Mesothelial cell of epicardium (in vitro differentiated cells): ENCODE results near the gene ICOSLG. TPM values are rescaled to one million over a fixed set of nuclear protein-coding genes. Genes with fewer than 3 reads are reported as not detected.

Experiments
- DNase-seq, 2 experiments: peaks; one replicate each; pipeline ENCODE4 v3.0.0; 2021; ENCODE audit warnings: low spot score in 2 of 2; ENCODE audit not compliant: unreplicated experiment in 2 of 2
- H3K27ac Mint-ChIP-seq: 2 replicates; pipeline ENCODE4 v1.8.0; 2021; ENCODE audit warnings: mixed read lengths
- H3K27me3 Mint-ChIP-seq: 2 replicates; pipeline ENCODE4 v1.8.0; 2021; ENCODE audit warnings: low read depth, mixed read lengths
- H3K36me3 Mint-ChIP-seq: 2 replicates; pipeline ENCODE4 v1.8.0; 2021; ENCODE audit warnings: mixed read lengths
- H3K4me1 Mint-ChIP-seq: 2 replicates; pipeline ENCODE4 v1.8.0; 2021; ENCODE audit warnings: mixed read lengths
- H3K4me3 Mint-ChIP-seq: 2 replicates; pipeline ENCODE4 v1.8.0; 2021; ENCODE audit warnings: mild to moderate bottlenecking, moderate library complexity, mixed read lengths
- H3K9me3 Mint-ChIP-seq: 2 replicates; pipeline ENCODE4 v1.8.0; 2021; ENCODE audit warnings: mixed read lengths
- CTCF ChIP-seq: fragments of 200-600 bp; sonication (generic); IDR thresholded peaks from one replicate; pipeline ENCODE4 v1.5.0; 2021; ENCODE audit warnings: antibody characterized with exemption; ENCODE audit not compliant: unreplicated experiment
- total RNA-seq: library from RNA; stranded (reverse); gene quantifications from 3 replicates; pipeline ENCODE4 v1.2.1, GENCODE V29; 2021

ICOSLG gene
- total RNA-seq, 1 donor from 2014 or later: 3.8 TPM

GRCh38 chr21:44262338-44263056, 21.8 kb upstream of the ICOSLG start:
- Mint-ChIP-seq H3K4me3 (no peak overlapping the region), H3K27ac (no peak overlapping the region), H3K9me3 (peaks cover 3% of the 10 kb centered on the region), H3K27me3 (no peaks in the 10 kb centered on the region), H3K36me3 (no peaks in the 10 kb centered on the region), H3K4me1 (peaks cover 5% of the 10 kb centered on the region)
- no peak for TF ChIP-seq CTCF
- DNase-seq: no peak

- TF ChIP-seq CTCF: no peak
- H3K36me3 Mint-ChIP-seq: no peaks in the 10 kb centered on the region
- H3K27ac Mint-ChIP-seq: no peak within 1 kb of the TSS
- peaks cover 5% of the 10 kb centered on the region for H3K4me1 Mint-ChIP-seq
- H3K4me3 Mint-ChIP-seq: no peak within 1 kb of the TSS
- no peaks in the 10 kb centered on the region for H3K27me3 Mint-ChIP-seq
- H3K9me3 Mint-ChIP-seq: peaks cover 3% of the 10 kb centered on the region
- DNase-seq: no peak
Observed at GRCh38 chr21:44261675-44262295, 21.0 kb upstream of the ICOSLG start, which contains the start of gene DNMT3L. Gene DNMT3L, minus strand, starts transcription at chr21:44261897. Its CDS starts 638 bp downstream, at chr21:44261259.

DNA sequence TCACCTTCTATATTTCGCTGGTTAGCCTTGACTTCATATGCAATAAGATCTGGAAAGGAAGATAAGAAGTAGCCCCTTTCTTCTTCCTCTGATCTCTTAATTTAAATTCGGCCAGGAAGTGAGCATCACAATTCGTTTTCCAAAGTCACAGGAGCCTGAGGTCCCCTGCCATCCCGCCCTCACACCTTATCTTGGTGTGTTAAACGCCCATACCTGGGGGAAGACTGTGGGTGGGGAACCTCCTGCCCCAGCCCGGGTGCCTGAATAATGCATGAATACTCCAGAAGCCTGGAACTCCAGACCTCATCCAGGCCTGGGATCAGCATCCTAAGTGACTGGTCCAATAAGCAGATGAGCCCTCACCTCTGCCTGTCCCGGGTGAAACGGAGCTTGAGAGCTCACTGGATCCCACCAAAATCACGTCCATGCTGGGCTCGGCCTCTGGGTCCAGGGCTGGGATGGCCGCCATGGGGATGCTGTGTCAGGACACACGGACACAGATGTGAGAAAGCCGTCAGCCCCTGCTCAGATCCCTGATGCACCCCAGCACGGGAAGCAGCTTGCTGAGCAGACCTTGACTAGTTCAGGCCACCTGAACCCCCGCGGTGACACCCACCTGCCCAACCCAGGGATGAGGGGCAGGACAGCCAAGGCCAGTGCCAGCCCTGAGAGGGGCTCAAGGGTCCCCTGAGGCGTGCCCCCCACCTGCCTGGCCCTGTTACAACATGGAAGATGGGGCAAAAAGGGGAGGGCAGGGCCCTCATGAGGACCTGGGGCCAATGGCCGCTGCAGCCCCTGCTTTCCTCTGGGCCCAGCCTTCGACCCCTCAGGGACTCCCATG, 20.3 kb upstream of the ICOSLG start:
- peaks cover 3% of the 10 kb centered on the region for H3K9me3 Mint-ChIP-seq
- no peaks in the 10 kb centered on the region for H3K36me3 Mint-ChIP-seq
- H3K4me3 Mint-ChIP-seq: no peak overlapping the region
- H3K4me1 Mint-ChIP-seq: peaks cover 5% of the 10 kb centered on the region
- H3K27me3 Mint-ChIP-seq: no peaks in the 10 kb centered on the region
- DNase-seq: no peak
- TF ChIP-seq CTCF: no peak
- no peak overlapping the region for H3K27ac Mint-ChIP-seq

DNA sequence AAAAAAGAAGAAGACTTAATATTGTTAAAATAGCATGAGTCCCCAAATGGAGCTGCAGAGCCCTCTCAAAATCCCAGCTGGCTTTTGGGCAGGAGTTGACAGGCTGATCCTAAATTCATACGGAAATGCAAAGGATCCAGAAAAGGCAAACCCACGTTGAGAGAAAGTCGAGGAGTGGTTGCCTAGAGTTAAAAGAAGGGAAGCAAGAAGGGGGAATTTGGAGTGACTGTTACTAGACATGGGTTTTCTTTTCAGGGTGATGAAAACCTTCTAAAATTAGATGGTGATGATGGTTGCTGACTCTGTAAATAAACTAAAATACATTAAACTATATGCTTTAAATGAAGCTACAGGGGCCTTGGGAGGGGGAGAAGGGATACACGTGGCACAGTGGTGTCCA, 19.3 kb upstream of the ICOSLG start:
- Mint-ChIP-seq H3K36me3 (no peaks in the 10 kb centered on the region), H3K4me1 (peaks cover 5% of the 10 kb centered on the region), H3K27me3 (no peaks in the 10 kb centered on the region), H3K27ac (no peak overlapping the region), H3K4me3 (no peak overlapping the region), H3K9me3 (peaks cover 3% of the 10 kb centered on the region)
- no peak for TF ChIP-seq CTCF
- no peak for DNase-seq

GRCh38 chr21:44259082-44259705, 18.5 kb upstream of the ICOSLG start:
- no peak overlapping the region for H3K4me3 Mint-ChIP-seq
- H3K4me1 Mint-ChIP-seq: peaks cover 5% of the 10 kb centered on the region
- peaks cover 3% of the 10 kb centered on the region for H3K9me3 Mint-ChIP-seq
- TF ChIP-seq CTCF: no peak
- H3K27ac Mint-ChIP-seq: no peak overlapping the region
- no peak for DNase-seq
- no peaks in the 10 kb centered on the region for H3K27me3 Mint-ChIP-seq
- no peaks in the 10 kb centered on the region for H3K36me3 Mint-ChIP-seq
